ENCODE measurements around the gene ABCA9. TPM values are rescaled to one million over a fixed set of nuclear protein-coding genes. Genes with fewer than 3 reads are reported as not detected.

Gene ABCA9
- polyA plus RNA-seq, 3 donors, result 0.02 to 0.49 TPM; not detected in 1

DNA sequence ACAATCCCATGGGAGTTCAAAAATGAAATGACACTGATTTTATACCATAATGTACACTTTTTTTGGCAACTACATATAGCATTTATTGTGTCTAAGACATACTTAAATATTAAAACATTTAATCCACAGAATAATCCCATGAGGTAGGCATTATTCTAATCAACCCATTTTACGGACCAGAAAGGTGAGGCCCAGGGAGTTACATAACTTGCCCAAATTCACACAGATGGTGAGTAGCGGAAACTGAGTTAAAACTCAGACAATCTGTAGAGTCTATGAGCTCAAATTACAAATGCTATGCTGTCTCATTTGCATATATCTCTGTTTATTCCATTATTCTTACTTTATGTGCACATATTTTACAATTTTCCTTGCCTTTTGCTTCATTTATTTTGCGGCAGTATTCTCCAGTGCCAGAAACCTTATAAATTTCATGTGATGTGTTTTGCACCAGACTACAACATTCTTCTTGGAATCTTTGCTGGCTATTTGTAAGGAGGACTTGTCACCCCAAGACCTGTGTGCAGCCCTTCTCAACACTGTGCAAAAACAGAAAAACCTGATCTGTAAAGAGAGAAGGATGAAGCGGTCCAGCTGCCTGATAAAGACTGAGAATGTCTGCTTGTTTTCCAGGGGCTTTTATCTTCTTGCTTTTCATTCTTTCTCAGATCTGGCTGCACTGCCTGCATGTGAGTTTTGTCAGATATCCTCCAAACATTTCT lies 2.3 kb upstream of the ABCA9 start:
- Histone ChIP-seq H3K36me3 (replicated peaks in 1 of 2; ENCODE audit: control insufficient read depth in 1 of 2, insufficient read depth in 2 of 2, low read length in 2 of 2) (no peaks in the 10 kb centered on the region), H3K9me3 (replicated peaks in 1 of 2; ENCODE audit: control insufficient read depth in 1 of 2, insufficient read depth in 1 of 2, low read length in 2 of 2) (no peaks in the 10 kb centered on the region), H3K4me1 (ENCODE audit: control insufficient read depth in 1 of 2, insufficient read depth in 2 of 2, low read length in 2 of 2) (peaks cover 52 to 54% of the 10 kb centered on the region in 2 donors), H3K4me3 (replicated peaks in 1 of 3; ENCODE audit: low read depth in 2 of 3, low read length in 3 of 3) (no peak overlapping the region), H2AFZ (ENCODE audit: insufficient read depth, low read depth, low read length, poor library complexity, severe bottlenecking) (no peak overlapping the region), H3K4me2 (replicated peaks; ENCODE audit: extremely low read depth, low read length, poor library complexity, severe bottlenecking) (no peak overlapping the region), H3K79me2 (ENCODE audit: insufficient read depth, low read length) (no peaks in the 10 kb centered on the region), H4K20me1 (ENCODE audit: insufficient read depth, low read length) (no peaks in the 10 kb centered on the region), H3K27me3 (ENCODE audit: control insufficient read depth in 2 of 2, insufficient read depth in 2 of 2, low read length in 2 of 2) (no peaks in the 10 kb centered on the region), H3K9ac (ENCODE audit: insufficient read depth, low read length, poor library complexity, severe bottlenecking) (no peak overlapping the region), H3K27ac (ENCODE audit: low read depth in 1 of 2, low read length in 2 of 2) (peak overlapping the region in 1 of 2 donors; percentile 75)
- Mint-ChIP-seq H3K27me3 (ENCODE audit: low read depth in 3 of 3) (no peaks in the 10 kb centered on the region), H3K36me3 (peaks cover 0 to 3% of the 10 kb centered on the region in 2 donors), H3K4me3 (no peak overlapping the region), H3K9me3 (peaks cover 0 to 11% (median 5%) of the 10 kb centered on the region in 7 donors), H3K4me1 (peaks cover 51% of the 10 kb centered on the region), H3K27ac (peak overlapping the region in 6 of 7 donors; percentile 43 to 89 (median 70))
- intact Hi-C loops (cut with micrococcal nuclease), result no loop called here
- no peak for TF ChIP-seq CTCF (IDR thresholded peaks at IDR 0.05)
- no CpG with 5 or more reads among the region's 4 CpGs for WGBS (ENCODE audit: insufficient coverage)
- DNase-seq, result no peak

- H3K27me3 ChIP-seq (ENCODE audit: control insufficient read depth in 2 of 2, insufficient read depth in 2 of 2, low read length in 2 of 2), result no peaks in the 10 kb centered on the region
- H3K4me1 ChIP-seq (ENCODE audit: control insufficient read depth in 1 of 2, insufficient read depth in 2 of 2, low read length in 2 of 2), result peaks cover 41 to 44% of the 10 kb centered on the region in 2 donors
- no peaks in the 10 kb centered on the region for H4K20me1 ChIP-seq (ENCODE audit: insufficient read depth, low read length)
- H3K4me3 Mint-ChIP-seq, result no peak overlapping the region
- DNase-seq, result no peak
- no peak overlapping the region for H3K4me3 ChIP-seq (replicated peaks in 1 of 3; ENCODE audit: low read depth in 2 of 3, low read length in 3 of 3)
- H3K36me3 Mint-ChIP-seq, result peaks cover 0 to 3% of the 10 kb centered on the region in 2 donors
- H3K79me2 ChIP-seq (ENCODE audit: insufficient read depth, low read length), result no peaks in the 10 kb centered on the region
- no peaks in the 10 kb centered on the region for H3K36me3 ChIP-seq (replicated peaks in 1 of 2; ENCODE audit: control insufficient read depth in 1 of 2, insufficient read depth in 2 of 2, low read length in 2 of 2)
- no peak overlapping the region for H3K27ac ChIP-seq (ENCODE audit: low read depth in 1 of 2, low read length in 2 of 2)
- H3K4me2 ChIP-seq (replicated peaks; ENCODE audit: extremely low read depth, low read length, poor library complexity, severe bottlenecking), result no peak overlapping the region
- no peaks in the 10 kb centered on the region for H3K27me3 Mint-ChIP-seq (ENCODE audit: low read depth in 3 of 3)
- H3K27ac Mint-ChIP-seq, result no peak overlapping the region
- H3K9me3 ChIP-seq (replicated peaks in 1 of 2; ENCODE audit: control insufficient read depth in 1 of 2, insufficient read depth in 1 of 2, low read length in 2 of 2), result no peaks in the 10 kb centered on the region
- no CpG with 5 or more reads among the region's 4 CpGs for WGBS (ENCODE audit: insufficient coverage)
- H3K9ac ChIP-seq (ENCODE audit: insufficient read depth, low read length, poor library complexity, severe bottlenecking), result no peak overlapping the region
- no peak for TF ChIP-seq CTCF (IDR thresholded peaks at IDR 0.05)
- peaks cover 51% of the 10 kb centered on the region for H3K4me1 Mint-ChIP-seq
- intact Hi-C loops (cut with micrococcal nuclease), result no loop called here
- H3K9me3 Mint-ChIP-seq, result peaks cover 0 to 11% (median 3%) of the 10 kb centered on the region in 7 donors
- no peak overlapping the region for H2AFZ ChIP-seq (ENCODE audit: insufficient read depth, low read depth, low read length, poor library complexity, severe bottlenecking)
Observed at GRCh38 chr17:69061721-69062556, 1.2 kb upstream of the ABCA9 start.

All from CD14-positive monocyte (primary cell).